Tibial artery (tissue), 4 donors: ENCODE results near the gene RASAL3.

Source experiments
- DNase-seq, 2 donors: peaks; one replicate each; pipeline ENCODE4 v3.0.0-alpha.2; 2019
- H3K27ac ChIP-seq, 2 donors: fragments of 200-600 bp; sonication (generic) in 1 of 2; 1 replicate in 1 of 2; 2 replicates in 1 of 2; pipeline ENCODE4 v1.5.1; 2018 to 2019; ENCODE audit warnings: mild to moderate bottlenecking in 1 of 2
- H3K27me3 ChIP-seq, 2 donors: fragments of 200-600 bp; sonication (generic) in 1 of 2; one replicate each; pipeline versions ENCODE4 v1.5.1 to v1.6.0; 2016 to 2019
- H3K36me3 ChIP-seq, 3 donors: fragments of 200-600 bp; sonication (generic) in 2 of 3; one replicate each; pipeline ENCODE4 v1.5.1; 2016 to 2019; ENCODE audit warnings: mild to moderate bottlenecking in 2 of 3
- H3K4me1 ChIP-seq, 4 donors: fragments of 200-600 bp; sonication (generic) in 2 of 4; 1 replicate in 3 of 4; 2 replicates in 1 of 4; pipeline ENCODE4 v1.5.1; 2016 to 2019
- H3K4me3 ChIP-seq, 2 donors: fragments of 200-600 bp; sonication (generic) in 1 of 2; 1 replicate in 1 of 2; 2 replicates in 1 of 2; pipeline ENCODE4 v1.5.1; 2018 to 2019; ENCODE audit warnings: mild to moderate bottlenecking in 2 of 2
- H3K9me3 ChIP-seq, 3 donors: fragments of 200-600 bp; sonication (generic) in 1 of 3; one replicate each; pipeline ENCODE4 v1.5.1; 2016 to 2019
- CTCF ChIP-seq, 2 experiments: fragments of 200-600 bp in 1 of 2; fragments of 450-650 bp in 1 of 2; IDR thresholded peaks; one replicate each; pipeline ENCODE4 v1.5.1; 2017 to 2019; ENCODE audit warnings: antibody characterized with exemption in 2 of 2, mild to moderate bottlenecking in 1 of 2, moderate library complexity in 1 of 2
- intact Hi-C: fragments of 100-400 bp; cut with DNase I; formaldehyde crosslinking; loops from one replicate; pipeline ENCODE4 v1.15.0; 2023; ENCODE audit warnings: low total_unique reads

Gene RASAL3

GRCh38 chr19:15453091-15453578 lies 11.2 kb downstream of the RASAL3 start:
- peak overlapping the region; percentile 54 for H3K4me3 ChIP-seq
- H3K4me1 ChIP-seq = peaks cover 0 to 52% (median 44%) of the 10 kb centered on the region in 4 donors
- DNase-seq = peak in 1 of 2 donors; percentile 59
- no peaks in the 10 kb centered on the region for H3K9me3 ChIP-seq
- peak overlapping the region; percentile 39 to 75 for H3K27ac ChIP-seq
- H3K27me3 ChIP-seq = peaks cover 4 to 45% of the 10 kb centered on the region in 2 donors
- intact Hi-C loops = loop anchor here (5.0 kb wide), 1 partner anchor 99 kb away; no protein-coding TSS in a partner anchor
- H3K36me3 ChIP-seq = no peaks in the 10 kb centered on the region
- TF ChIP-seq CTCF (IDR thresholded peaks at IDR 0.05) = peak in 1 of 2 experiments; percentile 27

- Histone ChIP-seq H3K36me3 (peaks cover 0 to under 1% (median 0%) of the 10 kb centered on the region in 3 donors), H3K27me3 (peaks cover 4 to 37% of the 10 kb centered on the region in 2 donors), H3K4me3 (peak overlapping the region; percentile 54), H3K9me3 (no peaks in the 10 kb centered on the region), H3K27ac (peak overlapping the region; percentile 39 to 75), H3K4me1 (peaks cover 0 to 44% (median 37%) of the 10 kb centered on the region in 4 donors)
- intact Hi-C loops = loop anchor here (5.0 kb wide), 1 partner anchor 100 kb away; no protein-coding TSS in a partner anchor
- peak; percentile 90 to 95 for DNase-seq
- TF ChIP-seq CTCF (IDR thresholded peaks at IDR 0.05) = no peak
Measured at GRCh38 chr19:15452111-15453047, 12.0 kb downstream of the RASAL3 start.

GRCh38 chr19:15450528-15450890 lies 13.8 kb downstream of the RASAL3 start:
- no peak overlapping the region for H3K4me3 ChIP-seq
- DNase-seq = no peak
- H3K27me3 ChIP-seq = peaks cover 0 to 19% of the 10 kb centered on the region in 2 donors
- intact Hi-C loops = loop anchor here (5.0 kb wide), 1 partner anchor 102 kb away; no protein-coding TSS in a partner anchor
- H3K4me1 ChIP-seq = peaks cover 0 to 47% (median 38%) of the 10 kb centered on the region in 4 donors
- no peaks in the 10 kb centered on the region for H3K9me3 ChIP-seq
- TF ChIP-seq CTCF (IDR thresholded peaks at IDR 0.05) = no peak
- peak overlapping the region; percentile 75 to 82 for H3K27ac ChIP-seq
- peaks cover 0 to 12% (median 0%) of the 10 kb centered on the region in 3 donors for H3K36me3 ChIP-seq

GRCh38 chr19:15449620-15450527 lies 14.5 kb downstream of the RASAL3 start, which contains the start of gene WIZ:
Gene WIZ (minus strand): TSS chr19:15449956. CDS start chr19:15448307, 1,649 bp downstream.
- no peaks in the 10 kb centered on the region for H3K9me3 ChIP-seq
- H3K4me1 ChIP-seq = peaks cover 0 to 53% (median 44%) of the 10 kb centered on the region in 4 donors
- H3K27me3 ChIP-seq = peaks cover 0 to 12% of the 10 kb centered on the region in 2 donors
- peak; percentile 81 to 90 for DNase-seq
- peaks cover 0 to 12% (median 0%) of the 10 kb centered on the region in 3 donors for H3K36me3 ChIP-seq
- peak within 1 kb of the TSS; percentile 66 to 87 for H3K4me3 ChIP-seq
- intact Hi-C loops = loop anchor here (5.0 kb wide), 1 partner anchor 102 kb away; no protein-coding TSS in a partner anchor
- TF ChIP-seq CTCF (IDR thresholded peaks at IDR 0.05) = no peak
- H3K27ac ChIP-seq = peak within 1 kb of the TSS; percentile 75 to 82
